ENCODE data around the gene CADM1.

DNA sequence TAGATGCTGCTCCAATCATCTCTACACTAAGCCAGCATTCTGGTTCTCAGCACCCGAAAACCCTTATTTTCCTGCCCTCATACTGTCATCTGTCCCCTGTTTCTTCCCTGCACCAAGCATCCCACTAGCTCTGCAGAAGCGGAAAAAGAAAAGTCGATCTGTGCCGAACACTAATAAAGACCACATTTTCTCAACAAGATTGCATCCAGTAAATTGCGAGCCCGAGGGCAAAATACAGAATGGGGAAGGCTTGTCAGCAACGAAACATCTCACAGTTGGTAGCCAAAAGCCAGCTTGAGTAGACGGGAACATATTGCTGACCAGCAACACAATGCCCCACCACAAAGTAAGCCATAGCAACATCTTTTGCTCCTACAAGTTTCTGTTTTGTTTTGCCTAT is 227.4 kb downstream of the CADM1 start:
- TF ChIP-seq POLR2A (IDR thresholded peaks at IDR 0.05; ENCODE audit: low read length) (no peak), GATA1 (IDR thresholded peaks at IDR 0.05; ENCODE audit: low read depth, low read length) (no peak)
